ENCODE results near the gene DPP6.

DPP6 gene

DNA sequence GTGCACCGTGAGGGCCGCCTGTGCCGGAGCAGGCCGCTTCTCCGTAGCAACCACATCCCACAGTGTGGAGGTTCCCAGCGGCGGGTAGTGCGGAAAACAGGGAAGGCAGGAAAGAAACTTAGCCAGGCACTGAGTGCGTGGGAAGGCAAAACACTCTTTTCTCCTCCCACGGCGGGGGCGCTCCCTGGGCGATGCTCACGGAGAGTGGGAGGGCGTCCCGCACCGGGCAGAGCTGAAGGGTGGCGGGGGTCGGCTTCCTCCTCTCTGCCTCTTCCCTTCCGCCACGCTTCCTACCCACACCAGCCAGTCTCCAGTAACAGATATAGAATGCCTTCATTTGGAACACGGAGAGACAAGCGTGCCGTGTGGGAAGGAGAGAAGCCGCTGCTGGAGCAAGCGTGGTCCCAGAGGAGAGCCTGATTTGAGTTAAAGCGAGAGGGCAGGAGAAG, 698.2 kb downstream of the DPP6 start:
- H3K4me3 ChIP-seq (ENCODE audit: control insufficient read depth in 1 of 7, extremely low read depth in 1 of 7, insufficient read depth in 4 of 7, low read depth in 2 of 7, low read length in 6 of 7), result no peak overlapping the region
- ChIA-PET CTCF (no interaction called here), POLR2A (no interaction called here)
- WGBS (ENCODE audit: insufficient coverage), result 90% methylated on average over 27 of the region's 27 CpGs
- no peaks in the 10 kb centered on the region for H3K36me3 ChIP-seq (ENCODE audit: control insufficient read depth in 4 of 4, insufficient read depth in 4 of 4, low read length in 3 of 4)
- no peak overlapping the region for H3K27ac ChIP-seq (ENCODE audit: insufficient read depth in 1 of 2, low read depth in 1 of 2, low read length in 2 of 2, poor library complexity in 1 of 2, severe bottlenecking in 2 of 2)
- no peaks in the 10 kb centered on the region for H3K9me3 ChIP-seq (ENCODE audit: control extremely low read depth in 1 of 5, control insufficient read depth in 4 of 5, insufficient read depth in 2 of 5, low read depth in 1 of 5, low read length in 4 of 5)
- no peak for DNase-seq
- H3K27me3 ChIP-seq (replicated peaks in 2 of 5; ENCODE audit: control insufficient read depth in 4 of 5, insufficient read depth in 5 of 5, low read length in 4 of 5), result peaks cover 0 to 4% (median 0%) of the 10 kb centered on the region in 5 experiments
- no peaks in the 10 kb centered on the region for H3K4me1 ChIP-seq (ENCODE audit: control extremely low read depth in 1 of 4, control insufficient read depth in 4 of 4, insufficient read depth in 4 of 4, low read length in 3 of 4)

DNA sequence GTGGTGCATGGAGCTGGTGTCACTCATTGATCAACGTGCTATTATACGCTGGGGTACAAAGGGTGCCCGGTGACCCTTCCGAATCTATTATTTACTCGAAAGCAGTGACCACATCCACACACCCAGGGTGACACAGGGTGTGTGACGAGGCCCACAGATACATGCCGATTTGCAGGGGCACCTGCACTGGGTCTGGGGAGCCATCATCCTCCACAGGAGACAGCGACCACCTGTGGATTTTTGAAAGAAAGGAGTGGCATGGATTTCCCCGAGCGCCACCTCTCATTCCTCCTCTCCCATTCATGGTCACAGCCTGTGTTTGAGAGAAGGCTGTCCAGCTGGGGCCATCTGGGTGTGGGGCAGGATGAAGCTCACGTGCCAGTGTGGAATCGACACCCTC, 701.0 kb downstream of the DPP6 start:
- DNase-seq, result no peak
- WGBS (ENCODE audit: insufficient coverage), result 98% methylated on average over 8 of the region's 12 CpGs
- H3K9me3 ChIP-seq (ENCODE audit: control extremely low read depth in 1 of 5, control insufficient read depth in 4 of 5, insufficient read depth in 2 of 5, low read depth in 1 of 5, low read length in 4 of 5), result no peaks in the 10 kb centered on the region
- no peak overlapping the region for H3K4me3 ChIP-seq (ENCODE audit: control insufficient read depth in 1 of 7, extremely low read depth in 1 of 7, insufficient read depth in 4 of 7, low read depth in 2 of 7, low read length in 6 of 7)
- no peaks in the 10 kb centered on the region for H3K36me3 ChIP-seq (ENCODE audit: control insufficient read depth in 4 of 4, insufficient read depth in 4 of 4, low read length in 3 of 4)
- CTCF ChIA-PET, result no interaction called here
- POLR2A ChIA-PET, result no interaction called here
- no peaks in the 10 kb centered on the region for H3K4me1 ChIP-seq (ENCODE audit: control extremely low read depth in 1 of 4, control insufficient read depth in 4 of 4, insufficient read depth in 4 of 4, low read length in 3 of 4)
- no peak overlapping the region for H3K27ac ChIP-seq (ENCODE audit: insufficient read depth in 1 of 2, low read depth in 1 of 2, low read length in 2 of 2, poor library complexity in 1 of 2, severe bottlenecking in 2 of 2)
- H3K27me3 ChIP-seq (replicated peaks in 2 of 5; ENCODE audit: control insufficient read depth in 4 of 5, insufficient read depth in 5 of 5, low read length in 4 of 5), result no peaks in the 10 kb centered on the region

DNA sequence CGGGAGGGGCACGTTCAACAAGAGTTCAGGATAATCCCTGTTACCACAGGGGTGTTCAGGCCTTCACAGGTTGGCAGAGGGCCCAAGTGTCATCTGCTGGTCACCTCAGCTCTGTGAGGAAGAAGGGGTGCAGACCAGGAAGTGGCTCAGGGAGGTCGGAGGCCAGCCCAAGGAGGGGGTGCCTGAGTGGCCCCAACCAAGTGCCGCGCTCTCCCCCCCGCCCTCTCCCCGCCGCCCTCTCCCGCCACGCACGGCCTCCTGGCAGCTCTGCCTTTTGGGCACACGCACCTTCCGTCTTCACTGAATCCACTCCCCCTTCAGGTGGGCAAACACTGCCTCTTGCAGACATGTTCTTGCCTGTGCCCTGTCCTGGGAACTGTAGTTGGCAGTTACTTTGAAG, 705.6 kb downstream of the DPP6 start:
- 70% methylated on average over 2 of the region's 13 CpGs for WGBS (ENCODE audit: insufficient coverage)
- Histone ChIP-seq H3K36me3 (ENCODE audit: control insufficient read depth in 4 of 4, insufficient read depth in 4 of 4, low read length in 3 of 4) (no peaks in the 10 kb centered on the region), H3K27me3 (replicated peaks in 2 of 5; ENCODE audit: control insufficient read depth in 4 of 5, insufficient read depth in 5 of 5, low read length in 4 of 5) (no peaks in the 10 kb centered on the region), H3K4me1 (ENCODE audit: control extremely low read depth in 1 of 4, control insufficient read depth in 4 of 4, insufficient read depth in 4 of 4, low read length in 3 of 4) (no peaks in the 10 kb centered on the region), H3K9me3 (ENCODE audit: control extremely low read depth in 1 of 5, control insufficient read depth in 4 of 5, insufficient read depth in 2 of 5, low read depth in 1 of 5, low read length in 4 of 5) (peaks cover 0 to 2% (median 0%) of the 10 kb centered on the region in 5 experiments), H3K27ac (ENCODE audit: insufficient read depth in 1 of 2, low read depth in 1 of 2, low read length in 2 of 2, poor library complexity in 1 of 2, severe bottlenecking in 2 of 2) (no peak overlapping the region), H3K4me3 (ENCODE audit: control insufficient read depth in 1 of 7, extremely low read depth in 1 of 7, insufficient read depth in 4 of 7, low read depth in 2 of 7, low read length in 6 of 7) (no peak overlapping the region)
- CTCF ChIA-PET, result no interaction called here
- DNase-seq, result no peak
- POLR2A ChIA-PET, result no interaction called here

DNA sequence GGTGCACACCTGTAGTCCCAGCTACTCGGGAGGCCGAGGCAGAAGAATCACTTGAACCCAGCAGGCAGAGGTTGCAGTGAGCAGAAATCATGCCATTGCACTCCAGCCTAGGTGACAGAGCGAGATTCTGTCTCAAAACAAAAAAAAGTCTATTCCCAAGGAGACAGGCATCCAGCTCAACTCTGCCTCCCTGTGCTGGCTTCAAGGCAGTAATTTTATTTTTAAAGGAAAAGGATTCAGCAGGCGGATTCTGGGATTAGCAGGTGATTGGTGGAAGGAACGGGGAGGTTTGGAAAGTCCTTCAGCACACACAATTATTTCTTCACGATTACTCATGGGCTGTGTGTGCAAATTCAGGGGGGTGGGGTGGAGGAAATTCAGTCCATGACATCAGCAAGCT, 707.8 kb downstream of the DPP6 start:
- Histone ChIP-seq H3K4me3 (ENCODE audit: control insufficient read depth in 1 of 7, extremely low read depth in 1 of 7, insufficient read depth in 4 of 7, low read depth in 2 of 7, low read length in 6 of 7) (no peak overlapping the region), H3K36me3 (ENCODE audit: control insufficient read depth in 4 of 4, insufficient read depth in 4 of 4, low read length in 3 of 4) (no peaks in the 10 kb centered on the region), H3K9me3 (ENCODE audit: control extremely low read depth in 1 of 5, control insufficient read depth in 4 of 5, insufficient read depth in 2 of 5, low read depth in 1 of 5, low read length in 4 of 5) (peaks cover 0 to 2% (median 0%) of the 10 kb centered on the region in 5 experiments), H3K4me1 (ENCODE audit: control extremely low read depth in 1 of 4, control insufficient read depth in 4 of 4, insufficient read depth in 4 of 4, low read length in 3 of 4) (no peaks in the 10 kb centered on the region), H3K27ac (ENCODE audit: insufficient read depth in 1 of 2, low read depth in 1 of 2, low read length in 2 of 2, poor library complexity in 1 of 2, severe bottlenecking in 2 of 2) (no peak overlapping the region), H3K27me3 (replicated peaks in 2 of 5; ENCODE audit: control insufficient read depth in 4 of 5, insufficient read depth in 5 of 5, low read length in 4 of 5) (no peaks in the 10 kb centered on the region)
- DNase-seq, result no peak
- ChIA-PET POLR2A (no interaction called here), CTCF (no interaction called here)
- 100% methylated on average over 3 of the region's 6 CpGs for WGBS (ENCODE audit: insufficient coverage)

DNA sequence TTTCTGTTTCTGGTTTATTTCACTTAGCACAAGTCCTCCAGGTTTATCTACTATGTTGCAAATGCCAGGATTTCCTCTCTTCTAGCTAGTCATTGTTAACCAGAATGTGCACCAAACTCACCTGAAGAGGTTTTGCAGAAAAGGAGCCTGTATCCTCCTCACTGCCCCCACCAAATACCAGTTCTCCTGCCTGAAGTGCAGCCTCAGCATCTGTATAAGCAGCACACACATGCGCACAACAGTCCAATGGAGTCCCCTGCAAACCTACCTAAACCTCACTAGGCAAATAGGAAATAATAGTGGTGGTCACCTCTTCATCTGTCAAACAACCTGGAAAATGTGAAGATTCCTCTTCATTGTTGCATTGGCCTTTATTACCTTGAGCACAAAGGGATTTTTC, 712.9 kb downstream of the DPP6 start:
- WGBS (ENCODE audit: insufficient coverage), result no CpG with 5 or more reads among the region's 1 CpG
- H3K27me3 ChIP-seq (replicated peaks in 2 of 5; ENCODE audit: control insufficient read depth in 4 of 5, insufficient read depth in 5 of 5, low read length in 4 of 5), result no peaks in the 10 kb centered on the region
- H3K4me1 ChIP-seq (ENCODE audit: control extremely low read depth in 1 of 4, control insufficient read depth in 4 of 4, insufficient read depth in 4 of 4, low read length in 3 of 4), result no peaks in the 10 kb centered on the region
- H3K36me3 ChIP-seq (ENCODE audit: control insufficient read depth in 4 of 4, insufficient read depth in 4 of 4, low read length in 3 of 4), result no peaks in the 10 kb centered on the region
- ChIA-PET POLR2A (no interaction called here), CTCF (no interaction called here)
- DNase-seq, result no peak
- H3K9me3 ChIP-seq (ENCODE audit: control extremely low read depth in 1 of 5, control insufficient read depth in 4 of 5, insufficient read depth in 2 of 5, low read depth in 1 of 5, low read length in 4 of 5), result peaks cover 0 to 2% (median 0%) of the 10 kb centered on the region in 5 experiments
- no peak overlapping the region for H3K27ac ChIP-seq (ENCODE audit: insufficient read depth in 1 of 2, low read depth in 1 of 2, low read length in 2 of 2, poor library complexity in 1 of 2, severe bottlenecking in 2 of 2)
- H3K4me3 ChIP-seq (ENCODE audit: control insufficient read depth in 1 of 7, extremely low read depth in 1 of 7, insufficient read depth in 4 of 7, low read depth in 2 of 7, low read length in 6 of 7), result no peak overlapping the region

DNA sequence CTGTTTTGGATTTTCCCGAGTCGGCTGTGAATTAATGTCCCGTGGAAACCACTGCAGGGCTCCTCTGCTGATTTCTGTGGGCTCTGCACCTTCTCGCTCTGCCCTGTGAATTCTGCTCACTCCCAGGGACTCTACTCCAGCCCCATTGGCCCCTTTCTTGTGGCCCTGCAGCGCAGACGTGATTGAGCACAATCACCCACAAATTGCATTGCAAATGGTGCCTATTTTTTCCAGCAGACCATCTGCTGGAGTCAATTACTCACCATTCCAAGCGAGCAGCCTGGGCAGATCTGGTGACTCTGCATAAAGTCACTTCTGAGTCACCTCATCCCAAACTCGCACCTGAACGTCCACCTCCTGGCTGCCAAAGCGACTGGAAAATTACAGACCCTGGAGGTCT, 714.9 kb downstream of the DPP6 start:
- Histone ChIP-seq H3K27me3 (replicated peaks in 2 of 5; ENCODE audit: control insufficient read depth in 4 of 5, insufficient read depth in 5 of 5, low read length in 4 of 5) (no peaks in the 10 kb centered on the region), H3K27ac (ENCODE audit: insufficient read depth in 1 of 2, low read depth in 1 of 2, low read length in 2 of 2, poor library complexity in 1 of 2, severe bottlenecking in 2 of 2) (no peak overlapping the region), H3K4me3 (ENCODE audit: control insufficient read depth in 1 of 7, extremely low read depth in 1 of 7, insufficient read depth in 4 of 7, low read depth in 2 of 7, low read length in 6 of 7) (no peak overlapping the region), H3K9me3 (ENCODE audit: control extremely low read depth in 1 of 5, control insufficient read depth in 4 of 5, insufficient read depth in 2 of 5, low read depth in 1 of 5, low read length in 4 of 5) (no peaks in the 10 kb centered on the region), H3K36me3 (ENCODE audit: control insufficient read depth in 4 of 4, insufficient read depth in 4 of 4, low read length in 3 of 4) (no peaks in the 10 kb centered on the region), H3K4me1 (ENCODE audit: control extremely low read depth in 1 of 4, control insufficient read depth in 4 of 4, insufficient read depth in 4 of 4, low read length in 3 of 4) (no peaks in the 10 kb centered on the region)
- POLR2A ChIA-PET, result no interaction called here
- 86% methylated on average over 10 of the region's 10 CpGs for WGBS (ENCODE audit: insufficient coverage)
- no peak for DNase-seq
- CTCF ChIA-PET, result no interaction called here

DNA sequence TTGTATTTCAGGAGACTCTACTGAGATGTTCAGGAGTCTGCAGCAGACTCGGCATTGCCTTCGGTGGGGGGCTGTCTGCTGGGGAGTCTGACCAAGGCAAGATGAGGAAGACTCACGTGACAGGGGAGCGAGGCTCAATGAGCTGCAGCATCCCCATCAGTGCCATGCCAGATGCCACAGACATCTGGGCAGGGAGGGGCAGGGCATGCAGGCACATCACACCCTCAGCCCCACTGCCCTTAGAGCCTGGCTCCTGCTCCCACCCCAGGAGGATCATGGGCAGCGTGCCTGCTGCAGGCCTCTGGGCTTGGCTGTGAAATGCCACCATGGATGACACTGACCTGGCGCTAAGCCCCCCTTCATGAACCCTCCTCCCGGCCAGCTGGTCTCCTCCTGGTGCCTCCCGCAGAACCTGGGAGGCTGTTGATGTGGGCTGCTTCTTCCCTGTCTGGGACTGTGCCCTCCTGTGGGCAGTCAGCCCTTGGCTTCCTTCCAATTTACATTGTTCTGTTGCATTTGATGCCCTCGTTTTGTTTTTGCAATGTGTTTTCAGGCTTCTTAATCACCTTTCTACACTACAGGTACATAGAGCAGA, 715.7 kb downstream of the DPP6 start:
- H3K36me3 ChIP-seq (ENCODE audit: control insufficient read depth in 4 of 4, insufficient read depth in 4 of 4, low read length in 3 of 4), result no peaks in the 10 kb centered on the region
- H3K4me3 ChIP-seq (ENCODE audit: control insufficient read depth in 1 of 7, extremely low read depth in 1 of 7, insufficient read depth in 4 of 7, low read depth in 2 of 7, low read length in 6 of 7), result no peak overlapping the region
- POLR2A ChIA-PET, result no interaction called here
- CTCF ChIA-PET, result no interaction called here
- H3K27ac ChIP-seq (ENCODE audit: insufficient read depth in 1 of 2, low read depth in 1 of 2, low read length in 2 of 2, poor library complexity in 1 of 2, severe bottlenecking in 2 of 2), result no peak overlapping the region
- no peaks in the 10 kb centered on the region for H3K4me1 ChIP-seq (ENCODE audit: control extremely low read depth in 1 of 4, control insufficient read depth in 4 of 4, insufficient read depth in 4 of 4, low read length in 3 of 4)
- H3K27me3 ChIP-seq (replicated peaks in 2 of 5; ENCODE audit: control insufficient read depth in 4 of 5, insufficient read depth in 5 of 5, low read length in 4 of 5), result no peaks in the 10 kb centered on the region
- no peak for DNase-seq
- WGBS (ENCODE audit: insufficient coverage), result 90% methylated on average over 9 of the region's 9 CpGs
- H3K9me3 ChIP-seq (ENCODE audit: control extremely low read depth in 1 of 5, control insufficient read depth in 4 of 5, insufficient read depth in 2 of 5, low read depth in 1 of 5, low read length in 4 of 5), result no peaks in the 10 kb centered on the region
